WTC11 (cell line): ENCODE data around the gene LOXL4.

Source experiments
- FOXJ3 ChIP-seq: sonication (generic); formaldehyde crosslinking; IDR thresholded peaks from 2 replicates; pipeline ENCODE4 v1.9.0; 2021; ENCODE audit warnings: missing genetic modification reagents, mild to moderate bottlenecking, borderline replicate concordance
- SMAD4 ChIP-seq: sonication (generic); formaldehyde crosslinking; IDR thresholded peaks from 2 replicates; pipeline ENCODE4 v1.8.0; 2022; ENCODE audit warnings: mild to moderate bottlenecking, missing genetic modification reagents
- STAT6 ChIP-seq: sonication (generic); formaldehyde crosslinking; conservative IDR thresholded peaks from 2 replicates; pipeline ENCODE4 v1.8.1; 2023; ENCODE audit warnings: mild to moderate bottlenecking, low read depth, missing genetic modification reagents, moderate library complexity
- TEAD4 ChIP-seq: sonication (generic); formaldehyde crosslinking; IDR thresholded peaks from 2 replicates; pipeline ENCODE4 v1.8.0; 2022; ENCODE audit warnings: mild to moderate bottlenecking, missing genetic modification reagents
- TF ChIP-seq, protein P1 (sequence below): fragments of 200-600 bp; IDR thresholded peaks from 2 replicates; pipeline ENCODE4 v1.8.0; 2022; ENCODE audit warnings: antibody characterized with exemption
- TF ChIP-seq, protein P2 (sequence below): sonication (generic); formaldehyde crosslinking; IDR thresholded peaks from 2 replicates; pipeline ENCODE4 v1.8.1; 2023; ENCODE audit warnings: mild to moderate bottlenecking, moderate library complexity, missing genetic modification reagents
- TF ChIP-seq, protein P3 (sequence below): sonication (generic); formaldehyde crosslinking; IDR thresholded peaks from 2 replicates; pipeline ENCODE4 v1.8.1; 2023; ENCODE audit warnings: mild to moderate bottlenecking, missing genetic modification reagents, moderate library complexity
- TF ChIP-seq, protein P4 (sequence below): sonication (generic); formaldehyde crosslinking; IDR thresholded peaks from 2 replicates; pipeline ENCODE4 v1.8.0; 2022; ENCODE audit warnings: mild to moderate bottlenecking, missing genetic modification reagents

- TF ChIP-seq, protein P1, sequence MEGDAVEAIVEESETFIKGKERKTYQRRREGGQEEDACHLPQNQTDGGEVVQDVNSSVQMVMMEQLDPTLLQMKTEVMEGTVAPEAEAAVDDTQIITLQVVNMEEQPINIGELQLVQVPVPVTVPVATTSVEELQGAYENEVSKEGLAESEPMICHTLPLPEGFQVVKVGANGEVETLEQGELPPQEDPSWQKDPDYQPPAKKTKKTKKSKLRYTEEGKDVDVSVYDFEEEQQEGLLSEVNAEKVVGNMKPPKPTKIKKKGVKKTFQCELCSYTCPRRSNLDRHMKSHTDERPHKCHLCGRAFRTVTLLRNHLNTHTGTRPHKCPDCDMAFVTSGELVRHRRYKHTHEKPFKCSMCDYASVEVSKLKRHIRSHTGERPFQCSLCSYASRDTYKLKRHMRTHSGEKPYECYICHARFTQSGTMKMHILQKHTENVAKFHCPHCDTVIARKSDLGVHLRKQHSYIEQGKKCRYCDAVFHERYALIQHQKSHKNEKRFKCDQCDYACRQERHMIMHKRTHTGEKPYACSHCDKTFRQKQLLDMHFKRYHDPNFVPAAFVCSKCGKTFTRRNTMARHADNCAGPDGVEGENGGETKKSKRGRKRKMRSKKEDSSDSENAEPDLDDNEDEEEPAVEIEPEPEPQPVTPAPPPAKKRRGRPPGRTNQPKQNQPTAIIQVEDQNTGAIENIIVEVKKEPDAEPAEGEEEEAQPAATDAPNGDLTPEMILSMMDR: no peak
- TF ChIP-seq FOXJ3 (no peak), SMAD4 (no peak), STAT6 (no peak), TEAD4 (no peak)
- TF ChIP-seq, protein P2, sequence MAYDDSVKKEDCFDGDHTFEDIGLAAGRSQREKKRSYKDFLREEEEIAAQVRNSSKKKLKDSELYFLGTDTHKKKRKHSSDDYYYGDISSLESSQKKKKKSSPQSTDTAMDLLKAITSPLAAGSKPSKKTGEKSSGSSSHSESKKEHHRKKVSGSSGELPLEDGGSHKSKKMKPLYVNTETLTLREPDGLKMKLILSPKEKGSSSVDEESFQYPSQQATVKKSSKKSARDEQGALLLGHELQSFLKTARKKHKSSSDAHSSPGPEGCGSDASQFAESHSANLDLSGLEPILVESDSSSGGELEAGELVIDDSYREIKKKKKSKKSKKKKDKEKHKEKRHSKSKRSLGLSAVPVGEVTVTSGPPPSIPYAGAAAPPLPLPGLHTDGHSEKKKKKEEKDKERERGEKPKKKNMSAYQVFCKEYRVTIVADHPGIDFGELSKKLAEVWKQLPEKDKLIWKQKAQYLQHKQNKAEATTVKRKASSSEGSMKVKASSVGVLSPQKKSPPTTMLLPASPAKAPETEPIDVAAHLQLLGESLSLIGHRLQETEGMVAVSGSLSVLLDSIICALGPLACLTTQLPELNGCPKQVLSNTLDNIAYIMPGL (CRISPR knock-in tag): no peak
- TF ChIP-seq, protein P3, sequence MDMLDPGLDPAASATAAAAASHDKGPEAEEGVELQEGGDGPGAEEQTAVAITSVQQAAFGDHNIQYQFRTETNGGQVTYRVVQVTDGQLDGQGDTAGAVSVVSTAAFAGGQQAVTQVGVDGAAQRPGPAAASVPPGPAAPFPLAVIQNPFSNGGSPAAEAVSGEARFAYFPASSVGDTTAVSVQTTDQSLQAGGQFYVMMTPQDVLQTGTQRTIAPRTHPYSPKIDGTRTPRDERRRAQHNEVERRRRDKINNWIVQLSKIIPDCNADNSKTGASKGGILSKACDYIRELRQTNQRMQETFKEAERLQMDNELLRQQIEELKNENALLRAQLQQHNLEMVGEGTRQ: no peak
- TF ChIP-seq, protein P4, sequence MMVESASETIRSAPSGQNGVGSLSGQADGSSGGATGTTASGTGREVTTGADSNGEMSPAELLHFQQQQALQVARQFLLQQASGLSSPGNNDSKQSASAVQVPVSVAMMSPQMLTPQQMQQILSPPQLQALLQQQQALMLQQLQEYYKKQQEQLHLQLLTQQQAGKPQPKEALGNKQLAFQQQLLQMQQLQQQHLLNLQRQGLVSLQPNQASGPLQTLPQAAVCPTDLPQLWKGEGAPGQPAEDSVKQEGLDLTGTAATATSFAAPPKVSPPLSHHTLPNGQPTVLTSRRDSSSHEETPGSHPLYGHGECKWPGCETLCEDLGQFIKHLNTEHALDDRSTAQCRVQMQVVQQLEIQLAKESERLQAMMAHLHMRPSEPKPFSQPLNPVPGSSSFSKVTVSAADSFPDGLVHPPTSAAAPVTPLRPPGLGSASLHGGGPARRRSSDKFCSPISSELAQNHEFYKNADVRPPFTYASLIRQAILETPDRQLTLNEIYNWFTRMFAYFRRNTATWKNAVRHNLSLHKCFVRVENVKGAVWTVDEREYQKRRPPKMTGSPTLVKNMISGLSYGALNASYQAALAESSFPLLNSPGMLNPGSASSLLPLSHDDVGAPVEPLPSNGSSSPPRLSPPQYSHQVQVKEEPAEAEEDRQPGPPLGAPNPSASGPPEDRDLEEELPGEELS (CRISPR knock-in tag): no peak
These were observed 713 bp downstream of the LOXL4 start for GRCh38 chr10:98267069-98267893.
